Activated effector memory CD4-positive, alpha-beta T cell treated with anti-CD3 and anti-CD28 coated beads, Interleukin-2, amount 50 U/mL, for 16 hours (primary cell): ENCODE results near the gene KNOP1.
"Not testable (repeated sequence)": the region's sequence is repeated elsewhere in the genome, so short reads cannot be mapped to it uniquely, and the experiment has no call there.

ENCODE experiments used
- DNase-seq: peaks from one replicate; pipeline ENCODE4 v3.0.0-alpha.2; 2020

KNOP1 gene

GRCh38 chr16:19741354-19741753 is 23.3 kb upstream of the KNOP1 start:
- no peak for DNase-seq

- DNase-seq = no peak
Measured at GRCh38 chr16:19737306-19738038, 19.4 kb upstream of the KNOP1 start.

GRCh38 chr16:19735074-19735867 is 17.2 kb upstream of the KNOP1 start:
- DNase-seq = no peak

- DNase-seq = no peak
Measured at GRCh38 chr16:19733551-19733950, 15.5 kb upstream of the KNOP1 start.

- DNase-seq = no peak
Measured at GRCh38 chr16:19728636-19728965, 10.6 kb upstream of the KNOP1 start.

DNA sequence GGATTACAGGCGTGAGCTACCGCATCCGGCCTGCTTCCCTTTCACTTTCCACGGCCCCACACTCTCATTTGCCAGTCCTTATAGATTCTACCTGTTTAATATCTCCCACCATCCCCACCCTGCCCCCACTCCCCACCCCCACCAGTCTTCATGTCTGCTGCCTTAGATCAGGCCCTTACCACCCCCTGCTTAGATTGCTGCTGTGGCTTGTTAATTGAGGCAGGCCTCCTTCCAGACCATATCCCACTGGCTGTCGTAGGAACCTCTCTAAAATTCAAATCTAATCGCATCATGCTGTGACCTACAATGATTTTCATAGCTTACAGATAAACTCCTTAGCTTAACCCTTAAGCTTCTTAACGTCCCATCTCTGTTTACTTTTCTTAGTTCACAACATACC is 5.0 kb upstream of the KNOP1 start:
- DNase-seq = no peak

GRCh38 chr16:19722269-19722952 is 4.4 kb upstream of the KNOP1 start:
- DNase-seq = no peak

DNA sequence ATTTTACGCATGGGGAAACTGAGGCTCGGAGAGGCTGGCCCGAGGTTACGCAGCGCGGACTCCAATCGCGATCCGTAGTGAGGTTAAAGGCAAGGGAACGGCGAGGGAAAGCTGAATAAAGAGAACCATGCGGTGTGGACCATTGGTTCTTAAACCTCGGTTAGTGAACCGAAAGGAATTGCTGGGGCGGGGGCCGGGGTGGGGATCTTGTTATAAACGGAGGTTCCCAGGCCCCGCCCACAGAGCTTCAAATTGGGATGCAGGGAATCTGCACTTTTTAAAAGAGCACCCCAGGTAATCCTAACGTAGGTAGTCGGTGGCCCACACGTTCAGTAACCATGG is 568 bp upstream of the KNOP1 start:
- DNase-seq = no peak

DNA sequence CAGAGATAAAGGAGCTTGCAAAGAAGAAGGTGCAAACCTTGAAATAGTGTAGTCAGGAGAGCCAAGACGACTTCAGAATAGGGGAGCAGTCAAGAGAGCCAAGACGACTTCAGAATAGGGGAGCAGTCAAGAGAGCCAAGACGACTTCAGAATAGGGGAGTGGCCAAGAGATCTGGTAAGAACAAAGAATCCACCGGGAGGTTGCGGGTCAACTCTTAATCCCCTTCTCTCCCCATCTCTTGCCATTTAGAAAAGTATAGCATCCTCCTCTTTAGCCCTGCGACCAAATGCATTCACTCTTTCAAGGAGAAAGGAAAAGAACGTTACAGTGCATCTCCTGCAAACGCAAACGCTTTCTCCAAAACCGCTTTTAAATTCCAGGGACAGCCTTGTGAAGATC is 713 bp downstream of the KNOP1 start:
- DNase-seq = no peak

GRCh38 chr16:19716728-19717127 is 1.3 kb downstream of the KNOP1 start:
- DNase-seq = not testable (repeated sequence)

GRCh38 chr16:19716183-19716582 is 1.8 kb downstream of the KNOP1 start:
- no peak for DNase-seq

DNA sequence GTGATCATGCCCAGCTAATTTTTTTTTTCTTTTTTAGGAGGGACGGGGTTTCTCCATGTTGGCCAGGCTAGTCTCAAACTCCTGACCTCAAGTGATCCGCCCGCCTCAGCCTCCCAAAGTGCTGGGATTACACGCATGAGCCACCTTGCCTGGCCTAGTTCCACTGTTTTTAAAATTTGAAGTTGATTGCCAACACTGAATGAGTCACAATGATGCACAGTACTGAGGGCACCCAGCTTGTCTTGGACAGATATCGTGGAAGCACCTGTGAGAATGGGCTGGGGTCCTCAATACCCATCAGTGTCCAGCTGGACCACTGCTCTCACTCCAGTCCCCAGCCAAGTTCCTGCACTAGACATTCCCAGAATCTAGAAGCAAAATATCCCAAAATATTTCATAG is 2.5 kb downstream of the KNOP1 start:
- DNase-seq = no peak

- no peak for DNase-seq
Measured at GRCh38 chr16:19713697-19714096, 4.3 kb downstream of the KNOP1 start.

GRCh38 chr16:19712418-19713058 is 5.5 kb downstream of the KNOP1 start:
- DNase-seq = no peak

DNA sequence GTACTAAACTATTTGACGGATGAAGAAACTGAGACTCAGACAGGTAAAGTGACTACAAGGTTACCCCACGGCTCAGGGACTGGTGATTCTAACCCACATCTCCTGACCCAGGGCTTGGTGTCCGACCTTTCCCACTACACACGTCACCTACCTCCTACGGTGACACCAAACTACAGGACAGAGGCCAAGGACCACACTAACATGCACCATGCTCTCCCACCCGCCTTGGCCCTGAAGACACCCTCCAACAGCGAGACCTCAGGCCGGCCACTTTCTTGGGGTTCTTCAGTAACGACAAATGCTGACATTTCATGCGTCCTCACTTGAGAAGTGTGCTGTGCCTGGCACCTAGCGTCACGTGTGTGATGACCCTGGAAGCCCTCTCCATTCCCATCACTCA is 6.4 kb downstream of the KNOP1 start:
- no peak for DNase-seq

- no peak for DNase-seq
Measured at GRCh38 chr16:19710991-19711545, 7.0 kb downstream of the KNOP1 start.

- no peak for DNase-seq
Measured at GRCh38 chr16:19710191-19710908, 7.7 kb downstream of the KNOP1 start.

DNA sequence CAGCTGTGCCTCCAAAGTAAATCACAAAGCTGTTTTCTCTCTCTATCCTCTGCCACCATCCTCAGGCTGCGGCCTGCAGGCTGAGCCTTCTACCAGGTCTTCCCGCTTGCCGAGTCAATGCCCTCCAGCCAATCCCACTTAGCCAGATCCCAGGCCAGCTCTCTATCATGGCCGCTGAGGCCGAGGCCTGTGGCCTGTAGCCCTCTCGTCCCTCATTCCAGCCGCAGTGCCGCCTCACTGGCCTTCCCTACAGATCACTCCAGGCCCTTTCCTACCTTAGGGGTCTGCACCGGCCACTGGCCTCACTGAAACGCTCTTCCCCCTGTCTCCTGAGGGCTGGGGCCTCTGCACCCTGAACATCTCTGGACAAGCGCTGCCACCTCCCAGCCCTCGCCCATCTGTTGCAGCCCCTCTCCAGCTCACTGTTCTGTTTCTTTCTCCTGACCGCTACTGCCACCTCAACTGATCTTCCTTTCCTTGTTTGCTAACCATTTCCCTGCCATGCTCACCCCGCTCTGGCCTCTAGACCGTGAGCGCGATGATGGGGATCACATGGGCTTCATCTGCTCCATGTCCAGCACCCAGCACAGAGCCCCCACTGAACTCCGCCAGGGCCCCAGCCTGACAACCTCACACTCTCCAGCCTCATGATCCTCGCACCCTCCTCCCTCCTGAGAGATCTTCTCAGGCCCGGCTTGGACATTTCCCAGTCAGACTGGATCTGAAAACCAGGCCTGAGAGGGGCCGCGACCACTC is 8.5 kb downstream of the KNOP1 start:
- no peak for DNase-seq

DNA sequence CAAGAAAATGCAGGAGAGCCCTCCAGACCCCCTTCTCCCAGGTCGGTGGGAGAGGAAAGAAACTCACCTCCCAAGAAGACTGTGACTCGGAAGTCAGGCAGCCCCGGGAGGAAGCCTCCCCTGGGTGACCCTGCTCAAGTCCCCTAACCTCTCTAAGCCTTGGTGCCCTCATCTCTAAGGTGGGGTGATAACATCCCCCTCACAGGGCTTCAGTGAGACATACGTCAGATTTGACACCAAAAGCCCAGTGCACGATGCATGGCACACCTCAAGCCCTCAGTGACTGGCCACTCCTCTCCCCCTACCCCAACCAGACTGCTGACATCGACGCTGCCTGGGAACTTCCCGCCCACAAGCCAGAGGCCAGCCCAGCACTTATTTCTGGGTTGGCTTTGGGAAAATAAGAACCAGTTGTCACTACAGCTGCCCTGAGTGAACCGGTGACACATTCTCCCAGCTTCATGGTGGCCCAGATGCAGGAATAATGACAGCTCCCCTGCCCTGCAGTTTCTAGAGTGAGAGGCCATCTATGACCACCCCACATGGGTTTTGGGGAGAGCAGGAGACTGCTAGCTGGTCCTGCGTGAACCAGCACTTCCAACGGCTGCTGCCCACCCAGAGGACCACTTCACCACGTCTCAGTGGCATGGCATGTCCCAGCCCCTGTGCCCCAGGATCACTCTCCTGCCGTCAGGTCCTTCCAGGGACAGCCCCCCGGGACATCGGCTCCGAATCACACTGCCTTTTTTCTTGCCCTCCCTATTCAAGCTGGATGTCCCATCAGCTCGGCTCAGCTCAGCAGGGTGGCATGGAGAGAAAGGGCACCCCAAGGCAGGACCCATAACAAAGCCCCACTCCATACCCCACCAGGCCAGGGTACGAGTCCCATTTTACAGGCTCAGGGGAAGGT is 9.5 kb downstream of the KNOP1 start:
- DNase-seq = no peak

DNA sequence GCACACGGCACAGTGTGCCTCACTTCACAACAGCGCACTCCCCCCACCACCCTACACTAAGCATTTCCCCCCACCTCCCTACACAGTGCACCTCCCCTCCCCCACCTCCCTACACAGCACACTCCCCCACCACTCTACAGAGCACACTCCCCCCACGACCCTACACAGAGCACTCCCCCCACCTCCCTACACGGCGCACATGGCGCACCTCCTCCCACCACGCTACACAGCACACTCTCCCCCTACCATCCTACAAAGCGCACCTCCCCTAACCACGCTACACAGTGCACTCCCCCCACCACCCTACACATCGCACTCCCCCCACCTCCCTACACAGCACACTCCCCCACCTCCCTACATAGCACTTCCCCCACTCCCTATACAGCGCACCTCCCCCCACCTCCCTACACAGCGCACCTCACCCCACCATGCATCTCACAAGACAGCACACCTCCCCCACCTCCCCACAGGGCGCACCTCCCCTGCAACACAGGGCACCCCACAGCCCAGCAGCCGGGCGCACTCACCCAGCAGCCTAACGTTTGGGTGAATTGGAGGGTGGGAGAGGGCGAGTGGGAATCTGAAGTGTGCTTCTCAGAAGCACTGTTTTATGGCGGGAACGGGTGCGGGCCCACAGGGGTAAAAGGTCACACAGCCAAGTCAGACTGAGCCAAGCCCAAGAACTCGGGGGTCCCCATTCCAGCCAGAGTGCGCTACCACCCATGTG is 10.3 kb downstream of the KNOP1 start:
- DNase-seq = no peak
